GM19467 (cell line): ENCODE measurements around the gene TBXAS1.
A peak's percentile ranks its signal among the peaks of the same experiment; 100 is the strongest.

ENCODE experiments used
- ATAC-seq: cut with Tn5 transposase; IDR thresholded peaks from one replicate; pipeline ENCODE4 v1.9.1; 2021; ENCODE audit warnings: mild to moderate bottlenecking, moderate library complexity; ENCODE audit not compliant: unreplicated experiment

The TBXAS1 gene

DNA sequence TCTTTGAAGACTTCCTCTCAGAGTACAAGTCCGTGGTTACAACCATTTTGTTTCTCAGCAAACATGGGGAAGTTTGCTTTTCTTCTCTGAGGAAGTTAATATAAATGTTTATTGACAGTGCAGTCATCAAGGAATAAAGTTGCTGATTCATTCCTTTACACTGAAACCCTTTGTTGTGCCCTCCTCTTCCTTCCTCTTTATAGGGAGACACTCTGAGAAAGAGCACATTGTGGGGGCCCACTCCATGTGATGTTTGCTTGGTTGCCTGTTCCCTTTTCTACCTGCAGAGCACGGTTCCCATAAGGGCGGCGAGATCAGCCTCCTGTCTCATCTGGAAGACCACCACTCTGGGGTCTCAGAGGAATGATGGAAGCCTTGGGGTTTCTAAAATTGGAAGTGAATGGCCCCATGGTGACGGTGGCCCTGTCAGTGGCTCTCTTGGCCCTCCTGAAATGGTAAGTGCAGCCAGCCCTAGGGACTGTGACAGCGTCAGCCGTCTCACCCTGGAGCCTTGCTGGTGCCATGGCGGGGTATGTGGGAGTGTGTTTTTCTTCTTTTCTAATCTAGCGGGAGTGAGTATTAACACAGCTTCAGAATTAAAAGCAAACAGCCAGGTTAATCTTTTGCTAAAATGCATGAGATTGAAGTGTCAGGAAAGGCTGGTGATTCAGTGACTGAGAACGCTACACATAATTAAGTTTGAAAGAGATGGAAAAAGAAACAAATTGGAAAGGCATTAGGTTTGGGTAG lies at the start of gene TBXAS1:
Gene TBXAS1 (plus strand): TSS at position 240 of the 750 bp plus-strand sequence. CDS start 127 bp downstream, at position 367.
- no peak for ATAC-seq

DNA sequence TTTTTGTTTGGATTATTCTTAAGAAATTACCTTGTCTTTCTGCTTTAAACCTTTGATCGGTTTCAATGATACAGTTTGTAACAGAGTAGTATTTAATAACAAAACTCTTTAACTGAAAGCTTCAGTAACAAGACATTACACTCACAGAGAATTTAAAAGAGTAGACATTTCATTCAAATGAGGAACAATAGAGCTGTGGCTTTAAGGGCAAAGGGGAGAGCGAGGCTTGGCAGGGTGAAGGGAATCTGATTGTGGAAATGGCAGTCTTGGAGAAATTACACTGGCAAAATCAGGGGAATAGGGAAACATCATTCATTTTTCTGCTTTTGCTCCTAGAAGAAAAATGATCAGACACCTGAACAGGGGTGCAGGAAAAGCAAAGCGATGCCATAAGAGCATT lies 46.1 kb upstream of the TBXAS1 start:
- ATAC-seq: no peak

DNA sequence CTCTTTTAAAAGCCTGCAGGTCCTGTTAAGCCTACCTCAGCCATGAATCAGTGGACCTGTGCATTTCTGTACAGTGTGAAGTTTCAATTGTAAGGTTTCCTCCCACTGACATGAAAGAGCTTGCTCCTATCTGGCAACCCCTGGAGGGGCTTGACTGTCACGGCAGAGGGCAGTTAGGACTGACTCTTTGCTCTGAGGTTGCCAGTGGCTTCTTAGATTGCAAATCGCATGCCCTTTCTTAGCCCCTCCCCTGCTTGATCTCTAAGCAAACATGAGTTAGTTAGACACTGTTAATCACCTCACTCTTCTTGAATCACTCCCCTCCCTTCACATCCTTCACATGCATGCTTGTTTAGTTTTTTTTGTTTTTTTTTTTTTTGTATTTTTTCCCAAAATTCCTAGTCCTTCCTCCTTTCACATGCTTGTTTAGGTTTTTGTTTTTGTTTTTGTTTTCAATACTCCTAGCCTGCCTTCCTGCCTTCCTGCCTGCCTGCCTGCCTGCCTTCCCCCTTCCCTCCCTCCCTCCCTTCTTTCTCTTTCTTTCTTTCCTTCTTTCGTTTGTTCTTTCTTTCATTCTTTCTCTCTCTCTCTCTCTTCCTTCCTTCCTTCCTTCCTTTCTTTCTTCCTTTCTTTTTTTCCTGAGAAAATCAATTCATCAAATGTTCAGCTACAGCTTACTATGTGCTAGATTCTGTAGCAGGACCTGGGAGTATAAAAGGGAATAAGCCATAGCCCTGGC lies 45.2 kb upstream of the TBXAS1 start:
- ATAC-seq: no peak

DNA sequence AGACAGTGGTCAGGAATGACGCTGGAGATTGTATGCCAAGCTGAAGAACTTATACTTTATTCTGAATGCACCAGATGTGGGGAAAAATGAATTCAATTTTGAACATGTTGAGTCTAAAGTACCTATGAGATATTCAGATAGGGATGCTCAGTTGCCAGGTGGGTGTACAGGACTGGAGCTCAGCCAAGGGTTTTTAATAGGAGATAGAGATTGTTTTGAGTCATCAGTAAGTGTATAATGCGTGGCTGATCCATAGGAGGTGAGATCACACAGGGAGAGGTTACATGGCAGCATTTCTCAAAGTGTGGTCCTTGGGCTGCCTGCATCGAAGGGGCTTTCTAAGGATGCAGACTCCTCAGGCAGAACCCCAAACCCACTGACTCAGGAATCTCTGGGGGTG lies 44.4 kb upstream of the TBXAS1 start:
- ATAC-seq: no peak

DNA sequence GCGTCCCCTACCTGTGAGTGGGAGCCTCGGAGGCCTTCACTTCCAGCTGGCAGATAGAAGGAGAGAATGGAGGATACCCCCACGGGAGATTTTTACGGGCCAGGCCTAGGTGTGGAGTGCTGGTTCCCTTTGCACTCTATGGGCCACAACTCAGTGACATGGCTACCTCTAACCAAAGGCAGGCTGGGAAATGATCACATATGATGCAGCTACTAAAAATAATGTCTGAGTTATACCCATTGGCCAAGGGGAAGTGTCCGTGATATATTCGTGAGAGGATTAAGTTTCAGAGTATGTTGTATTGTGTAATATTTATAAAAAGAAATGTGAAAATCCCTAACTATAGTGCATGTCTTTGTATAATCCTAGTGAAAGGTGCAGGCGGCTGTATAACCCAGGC lies 37.7 kb upstream of the TBXAS1 start:
- ATAC-seq: no peak

DNA sequence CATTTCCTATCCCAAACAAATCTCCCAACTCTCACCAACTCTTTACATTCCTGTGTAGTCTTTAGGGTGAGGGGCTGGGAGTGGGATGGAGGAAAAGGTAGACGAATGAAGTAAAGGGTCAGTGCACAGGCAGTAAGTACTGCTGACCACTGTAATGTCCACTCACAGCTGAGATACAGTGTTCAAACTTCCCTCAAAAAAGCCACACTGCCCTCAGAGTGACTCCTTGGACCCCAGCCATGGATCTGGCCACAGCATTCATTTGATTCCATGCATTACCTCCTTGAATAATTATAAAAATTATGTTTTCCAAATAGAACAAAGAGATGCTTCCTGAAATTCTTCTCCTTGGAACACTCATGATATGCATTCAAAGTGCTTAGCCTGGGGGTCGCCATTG lies 31.5 kb upstream of the TBXAS1 start:
- no peak for ATAC-seq

DNA sequence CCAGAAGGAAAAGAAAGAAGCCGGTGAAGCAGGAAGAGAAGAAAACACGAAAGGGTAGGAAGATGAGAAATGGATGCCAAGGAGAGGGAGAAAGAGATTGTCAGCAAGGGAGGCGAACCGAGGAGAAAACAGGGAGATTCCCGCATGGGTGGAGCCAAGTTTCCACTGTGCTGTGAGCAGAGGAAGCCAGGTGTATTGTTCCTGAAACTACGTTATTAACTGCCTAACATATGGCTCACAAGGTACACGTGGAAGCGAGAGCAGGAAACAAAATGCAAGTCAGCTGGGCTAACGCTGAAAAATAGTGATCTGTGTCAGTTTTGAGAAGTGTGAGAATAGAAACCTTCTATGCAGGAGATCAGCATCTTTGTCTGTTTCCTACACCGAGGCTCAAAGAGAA lies 30.8 kb upstream of the TBXAS1 start:
- ATAC-seq: peak; percentile 69

DNA sequence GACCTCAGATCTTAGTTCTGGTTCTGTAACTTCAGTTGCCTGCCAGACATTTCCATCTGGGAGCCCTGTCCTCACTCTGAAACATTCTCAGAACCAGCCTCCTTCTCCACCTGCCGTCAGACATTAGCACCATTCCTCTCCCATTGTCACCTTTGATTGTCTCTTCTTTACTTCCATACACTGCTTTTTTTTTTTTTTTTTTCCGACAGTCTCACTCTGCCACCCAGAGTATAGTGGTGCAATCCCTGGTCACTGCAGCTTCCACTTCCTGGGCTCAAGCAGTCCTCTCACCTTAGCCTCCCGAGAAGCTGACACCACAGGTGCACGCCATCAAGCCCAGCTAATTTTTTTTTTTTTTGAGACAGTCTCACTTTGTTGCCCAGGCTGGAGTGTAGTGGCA lies 30.2 kb upstream of the TBXAS1 start:
- ATAC-seq: no peak

DNA sequence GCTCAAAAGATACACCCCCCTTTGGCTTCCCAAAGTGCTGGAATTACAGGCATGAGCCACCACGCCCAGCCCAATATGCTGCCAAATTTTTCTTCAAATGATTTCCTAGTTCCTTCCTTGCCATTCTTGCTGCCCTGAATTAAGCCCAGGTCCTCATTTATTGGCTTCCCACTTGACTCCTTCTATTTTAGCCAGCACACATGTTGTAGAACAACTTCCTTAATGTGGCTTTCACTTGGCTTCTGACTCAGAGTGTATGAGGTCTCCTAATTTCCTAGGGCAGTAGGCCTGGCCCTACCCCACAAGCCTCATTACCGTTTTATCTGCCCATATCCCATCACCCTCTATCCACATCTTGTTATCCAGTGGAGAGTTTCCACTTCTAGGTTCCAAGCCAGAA lies 29.5 kb upstream of the TBXAS1 start:
- ATAC-seq: no peak

DNA sequence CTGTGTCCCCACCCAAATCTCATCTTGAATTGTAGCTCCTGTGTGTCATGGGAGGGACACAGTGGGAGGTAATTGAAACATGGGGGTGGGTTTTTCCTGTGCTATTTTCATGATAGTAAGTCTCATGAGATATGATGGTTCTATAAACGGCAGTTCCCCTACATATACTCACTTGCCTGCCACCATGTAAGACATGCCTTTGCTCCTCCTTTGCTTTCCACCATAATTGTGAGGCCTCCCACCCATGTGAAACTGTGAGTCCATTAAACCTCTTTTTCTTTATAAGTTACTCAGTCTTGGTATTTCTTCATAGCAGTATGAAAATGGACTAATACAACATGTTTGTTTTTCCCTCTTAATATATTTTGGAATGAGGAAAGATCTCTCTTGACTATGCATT lies 24.5 kb upstream of the TBXAS1 start:
- no peak for ATAC-seq

DNA sequence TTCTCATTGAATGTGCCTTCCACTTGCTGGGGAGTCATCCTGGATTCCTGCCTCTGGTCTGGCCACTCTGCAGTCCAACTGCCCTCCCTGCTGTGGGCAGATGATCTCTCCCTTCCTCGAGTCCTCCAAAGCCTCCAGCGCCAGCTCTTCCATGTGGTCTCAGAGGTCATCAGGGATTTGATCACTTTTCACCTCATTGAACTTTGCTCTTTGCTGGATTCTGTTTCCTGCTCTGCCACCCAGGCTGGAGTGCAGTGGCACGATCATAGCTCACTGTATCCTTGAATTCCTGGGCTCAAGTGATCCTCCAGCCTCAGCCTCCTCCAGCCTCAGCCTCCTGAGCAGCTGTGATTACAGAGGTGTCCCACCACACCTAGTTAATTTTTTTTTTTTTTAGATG lies 22.1 kb upstream of the TBXAS1 start:
- no peak for ATAC-seq

DNA sequence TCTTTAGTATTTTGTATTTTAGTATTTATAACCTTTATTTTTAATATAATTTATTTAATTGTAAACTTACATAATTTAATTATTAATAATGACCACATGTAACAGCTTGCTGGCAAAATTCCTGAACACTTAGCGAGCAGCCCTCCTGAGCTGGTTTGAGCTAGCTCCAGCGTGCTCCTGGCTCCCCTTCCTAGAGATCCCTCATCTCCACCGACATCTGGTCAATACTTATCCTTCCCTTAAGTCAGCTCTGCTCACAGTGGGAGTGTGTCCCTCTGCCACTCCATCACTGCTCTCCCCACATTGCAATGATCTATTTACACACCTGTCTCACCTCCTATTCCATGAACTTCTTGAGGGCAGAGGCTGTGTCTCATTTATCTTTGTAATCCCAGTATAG lies 20.6 kb upstream of the TBXAS1 start:
- no peak for ATAC-seq

DNA sequence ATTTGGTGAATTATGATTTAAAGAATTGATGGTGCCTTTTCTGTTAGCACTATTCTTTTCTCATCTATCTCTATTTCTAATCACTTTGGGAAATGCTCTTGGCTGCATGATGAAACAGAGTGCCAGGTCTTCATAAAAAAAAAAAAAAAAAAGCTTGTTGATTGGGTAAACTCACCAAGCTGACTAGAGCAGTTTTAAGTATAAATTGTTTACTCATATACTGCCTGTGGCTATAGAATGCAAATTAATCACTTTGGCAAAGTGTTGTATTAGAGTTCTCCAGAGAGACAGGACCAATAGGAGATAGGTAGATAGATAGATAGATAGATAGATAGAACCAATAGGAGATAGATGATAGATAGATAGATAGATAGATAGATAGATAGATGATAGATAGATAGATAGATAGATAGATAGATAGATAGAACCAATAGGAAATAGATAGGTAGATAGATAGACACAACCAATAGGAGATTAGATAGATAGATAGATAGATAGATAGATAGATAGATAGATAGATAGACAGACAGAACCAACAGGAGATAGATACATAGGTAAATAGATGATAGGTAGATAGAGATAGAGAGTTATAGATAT lies 20.1 kb upstream of the TBXAS1 start:
- no peak for ATAC-seq

DNA sequence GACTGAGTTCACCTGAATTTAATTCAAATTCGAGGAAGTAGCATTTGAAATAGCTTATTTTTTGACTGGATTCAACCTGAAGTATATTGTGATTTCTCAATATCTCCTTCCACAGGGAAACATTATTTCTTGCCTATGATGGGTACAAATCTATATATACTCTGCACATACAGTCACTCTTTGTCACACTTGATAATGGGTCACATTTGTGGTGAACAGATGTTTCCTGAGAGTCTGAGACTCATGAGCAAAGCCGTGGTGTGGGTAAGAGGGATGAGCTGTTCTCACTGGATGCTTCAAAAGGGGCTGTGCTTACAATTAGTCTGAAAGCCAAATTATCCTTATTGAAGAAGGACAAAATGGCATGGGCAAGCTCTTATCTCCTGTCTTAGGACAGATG lies 18.0 kb upstream of the TBXAS1 start:
- no peak for ATAC-seq

DNA sequence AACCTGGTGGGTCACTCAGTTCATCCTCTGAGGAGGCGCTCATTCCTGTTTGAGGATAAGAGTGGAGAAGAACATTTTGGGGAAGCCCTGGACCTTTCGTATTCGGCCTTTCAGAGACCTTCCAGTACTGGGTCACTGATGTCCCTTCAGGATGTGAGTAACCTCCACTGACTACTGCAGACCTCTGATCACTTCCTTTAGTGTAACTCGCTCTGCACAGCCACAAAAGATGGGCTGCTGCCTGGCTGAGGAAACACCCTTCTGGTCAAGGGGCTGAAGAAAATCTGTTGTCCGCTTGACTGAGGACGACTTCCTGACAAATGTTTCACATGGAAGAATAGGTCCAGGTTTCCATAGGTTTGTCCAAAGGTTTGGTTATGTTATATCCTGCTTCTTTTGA lies 15.9 kb upstream of the TBXAS1 start:
- ATAC-seq: no peak

DNA sequence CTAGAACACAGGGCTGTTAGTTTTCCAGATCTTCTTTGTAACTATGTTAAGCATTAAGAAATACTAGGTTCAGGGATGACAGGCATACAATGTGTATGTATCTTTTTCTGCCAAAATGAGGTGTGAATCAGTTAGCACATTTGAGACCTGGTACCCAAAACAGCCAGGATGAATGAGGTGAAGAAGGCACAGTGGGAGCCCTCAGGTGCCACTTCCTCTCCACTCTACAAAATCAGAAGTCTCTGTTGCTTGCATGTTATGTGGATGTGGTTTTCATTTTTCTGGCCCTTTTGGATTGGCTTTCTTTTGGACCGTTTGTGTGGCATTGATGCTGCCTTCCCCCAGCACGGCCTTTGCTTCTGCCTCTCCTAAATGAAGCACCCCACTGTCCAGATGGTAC lies 15.4 kb upstream of the TBXAS1 start:
- ATAC-seq: no peak

DNA sequence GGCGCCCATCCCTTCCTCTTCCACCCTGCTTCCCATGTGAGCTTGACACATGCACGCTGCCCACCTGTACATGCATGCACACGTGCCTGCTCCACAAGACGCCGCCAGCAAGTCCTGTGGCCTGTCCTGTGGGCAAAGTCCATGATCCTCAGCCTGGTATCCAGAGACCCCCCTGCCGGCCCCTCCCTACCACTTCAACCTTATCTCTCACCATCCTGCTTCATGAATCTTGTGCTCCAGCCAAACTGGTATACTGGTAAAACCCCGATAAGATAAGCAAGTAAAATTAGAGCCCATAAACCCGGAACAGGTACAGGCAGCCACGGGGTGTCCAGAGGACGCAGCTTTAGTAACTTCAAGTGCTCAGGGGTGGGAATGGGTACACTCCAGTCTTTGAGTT lies 11.8 kb upstream of the TBXAS1 start:
- no peak for ATAC-seq

DNA sequence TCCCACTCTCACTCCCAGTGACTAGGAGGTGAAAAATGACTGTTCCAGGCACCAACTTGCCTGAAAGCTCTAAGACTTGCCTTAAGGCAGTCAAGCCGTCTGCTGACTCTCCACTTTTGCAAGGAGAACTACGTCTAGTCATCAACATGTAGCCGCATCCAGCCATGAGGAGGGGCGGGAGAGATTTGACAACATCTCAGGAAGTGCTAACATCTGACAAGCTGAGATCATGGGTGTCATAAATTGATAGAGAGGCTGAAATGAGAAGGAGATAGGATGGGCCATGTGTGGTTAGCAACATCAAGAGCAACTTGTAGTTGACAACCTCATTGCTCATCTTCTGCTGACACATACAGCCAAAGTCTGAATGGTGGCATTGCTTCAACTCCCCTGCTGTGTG lies 9.0 kb upstream of the TBXAS1 start:
- no peak for ATAC-seq

DNA sequence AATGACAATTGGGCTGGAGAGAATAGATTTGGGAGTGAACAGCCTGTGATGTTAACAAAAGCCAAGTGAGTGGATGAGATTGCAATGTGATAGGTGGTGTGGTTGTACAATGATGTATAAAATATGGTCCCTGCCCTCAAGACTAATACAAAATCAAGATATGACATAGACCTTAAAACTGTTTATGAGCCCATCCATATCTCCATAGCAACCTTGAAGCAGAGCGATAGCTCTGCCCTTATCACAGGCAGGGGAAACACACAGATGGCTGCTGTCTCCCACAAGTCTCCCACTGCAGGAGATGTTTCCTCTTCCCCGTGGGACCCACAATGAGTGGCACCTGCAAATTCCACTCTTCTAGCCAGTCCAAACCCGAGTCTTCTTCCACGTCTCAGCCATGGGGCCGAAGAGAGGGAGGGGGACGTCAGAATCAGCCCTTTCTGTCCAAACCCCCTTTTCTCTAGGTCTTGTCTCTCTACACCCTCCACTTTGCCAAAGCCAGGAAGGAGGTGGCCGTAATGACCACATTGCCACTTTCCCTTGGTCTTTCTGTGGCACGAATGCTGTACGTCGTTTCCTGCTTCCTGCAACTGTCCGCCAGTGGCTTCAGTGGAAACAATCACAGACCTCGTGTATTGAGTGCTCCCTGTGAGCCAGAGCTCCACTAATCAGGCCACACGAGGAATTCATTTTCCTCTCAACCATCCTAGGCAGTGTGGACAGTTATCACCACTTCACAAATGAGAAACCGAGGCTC lies 7.5 kb upstream of the TBXAS1 start:
- no peak for ATAC-seq

DNA sequence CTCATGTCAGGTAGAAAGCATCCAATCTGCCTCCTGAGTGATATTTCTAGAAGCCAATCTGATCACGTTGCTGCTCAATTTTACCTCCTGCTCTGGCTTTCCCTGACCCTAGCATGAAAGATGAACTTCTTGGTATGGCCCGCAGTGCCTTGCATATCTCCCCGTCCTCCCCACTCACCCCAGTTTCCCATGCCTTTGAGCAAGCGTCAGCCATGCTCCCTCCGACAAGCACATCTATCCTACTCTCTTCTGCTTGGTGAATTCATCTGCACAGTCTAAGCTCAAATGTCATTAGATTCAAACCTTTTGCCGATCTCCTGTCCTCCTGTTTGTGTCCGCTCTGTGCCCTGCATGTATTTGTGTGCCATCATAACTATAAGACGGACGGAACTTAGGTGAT lies 6.2 kb upstream of the TBXAS1 start:
- ATAC-seq: no peak

DNA sequence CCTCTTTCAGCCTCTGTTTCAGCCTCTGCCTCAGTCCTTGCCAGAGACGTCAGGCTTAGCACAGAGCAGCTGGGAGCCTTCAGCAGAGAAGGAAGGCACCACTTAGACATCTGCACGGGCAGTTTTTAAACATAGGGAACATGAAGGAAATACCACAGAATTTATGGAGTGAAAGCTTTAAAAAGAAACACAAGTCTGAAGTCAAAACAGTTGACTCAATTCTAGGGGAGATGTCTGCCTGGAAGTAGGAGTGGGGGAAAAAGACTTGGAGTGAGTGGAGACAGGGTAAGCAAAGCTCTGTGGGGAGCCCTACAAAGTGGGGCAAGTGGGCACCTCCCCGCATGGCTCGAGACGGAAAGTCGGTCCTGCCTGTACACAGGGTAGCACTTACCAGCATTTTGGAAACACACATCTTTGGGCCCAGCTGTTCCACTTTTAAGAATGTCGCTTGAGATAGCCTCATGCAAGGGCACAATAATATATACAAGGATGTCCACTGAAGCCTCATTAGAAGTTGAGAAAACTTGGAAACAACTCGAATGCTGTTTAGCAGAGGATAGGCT lies 5.0 kb upstream of the TBXAS1 start:
- no peak for ATAC-seq
